B cell (primary cell): ENCODE results near the gene C2orf74. TPM values are rescaled to one million over a fixed set of nuclear protein-coding genes. Genes with fewer than 3 reads are reported as not detected.

Experiments used
- polyA plus RNA-seq: library from polyadenylated mRNA; depleted of rRNA; stranded (reverse); fragments of >200 nt; gene quantifications from 2 replicates; pipeline ENCODE4 v1.2.3, GENCODE V29; 2012
- total RNA-seq, 2 donors: library from RNA; stranded (reverse); fragments of 120-200 nt in 1 of 2; gene quantifications; 1 replicate in 1 of 2; 2 replicates in 1 of 2; pipeline versions ENCODE4 v1.2.3 to v1.2.4, GENCODE V29; 2013 to 2022

Gene C2orf74
- total and polyA plus RNA-seq, 2 donors (not counting 1 experiment from before 2014, with no cell fraction given): 11.1 to 16.2 TPM

Other genes with a start within 250 kb of the C2orf74 start
- gene PEX13, start 144.5 kb upstream of the C2orf74 start, total RNA-seq: 19.8 and 21.0 TPM in 2 replicates
- gene PEX13, start 144.5 kb upstream of the C2orf74 start, polyA plus RNA-seq: 4.5 and 6.1 TPM in 2 replicates
- gene PUS10, start 143.9 kb upstream of the C2orf74 start, total RNA-seq: 7.1 and 8.6 TPM in 2 replicates
- 2.5 and 3.2 TPM in 2 replicates for gene PUS10, start 143.9 kb upstream of the C2orf74 start, polyA plus RNA-seq
- 6.6 and 7.4 TPM in 2 replicates for gene SANBR, start 96.3 kb upstream of the C2orf74 start, total RNA-seq
- gene SANBR, start 96.3 kb upstream of the C2orf74 start, polyA plus RNA-seq: 2.1 and 2.5 TPM in 2 replicates